CD14-positive monocyte (primary cell): ENCODE results near the gene PCGF3. TPM values are rescaled to one million over a fixed set of nuclear protein-coding genes. Genes with fewer than 3 reads are reported as not detected.
A peak's percentile ranks its signal among the peaks of the same experiment; 100 is the strongest.

ENCODE experiments used
- DNase-seq, 3 donors: peaks; one replicate each; pipeline ENCODE4 v3.0.0-alpha.2; 2011 to 2022
- H2AFZ ChIP-seq: 2 replicates; pipeline ENCODE4 v1.6.0; 2012; ENCODE audit warnings: mild to moderate bottlenecking, low read depth, low read length, inconsistent platforms; ENCODE audit not compliant: insufficient read depth, poor library complexity, severe bottlenecking
- H3K27ac ChIP-seq, 2 donors: 1 replicate in 1 of 2; 2 replicates in 1 of 2; pipeline ENCODE4 v1.5.1; 2012 to 2013; ENCODE audit warnings: low read length in 2 of 2, control low read depth in 1 of 2, inconsistent platforms in 1 of 2, low read depth in 1 of 2, mild to moderate bottlenecking in 1 of 2
- H3K27me3 ChIP-seq, 2 donors: one replicate each; pipeline versions ENCODE4 v1.6.0 to v1.6.1; 2011 to 2013; ENCODE audit warnings: low read length in 2 of 2; ENCODE audit not compliant: control insufficient read depth in 2 of 2, insufficient read depth in 2 of 2
- H3K36me3 ChIP-seq, 2 donors: replicated peaks in 1 of 2; 1 replicate in 1 of 2; 2 replicates in 1 of 2; pipeline versions ENCODE4 v1.5.1 to v1.6.1; 2012 to 2013; ENCODE audit warnings: low read length in 2 of 2, control low read depth in 1 of 2, inconsistent platforms in 1 of 2, mild to moderate bottlenecking in 1 of 2; ENCODE audit not compliant: insufficient read depth in 2 of 2, control insufficient read depth in 1 of 2
- H3K4me1 ChIP-seq, 2 donors: 1 replicate in 1 of 2; 2 replicates in 1 of 2; pipeline versions ENCODE4 v1.5.1 to v1.6.1; 2012 to 2013; ENCODE audit warnings: low read length in 2 of 2, control low read depth in 1 of 2, inconsistent platforms in 1 of 2, mild to moderate bottlenecking in 1 of 2, moderate library complexity in 1 of 2; ENCODE audit not compliant: insufficient read depth in 2 of 2, control insufficient read depth in 1 of 2
- H3K4me2 ChIP-seq: replicated peaks from 2 replicates; pipeline ENCODE3; 2012; ENCODE audit warnings: low read length, moderate library complexity, mild to moderate bottlenecking; ENCODE audit not compliant: poor library complexity, severe bottlenecking; ENCODE audit errors: extremely low read depth
- H3K4me3 ChIP-seq, 3 experiments: fragments of 200-600 bp in 1 of 3; sonication (generic) in 1 of 3; replicated peaks in 1 of 3; 1 replicate in 2 of 3; 2 replicates in 1 of 3; pipeline ENCODE4 v1.5.1; 2011 to 2013; ENCODE audit warnings: low read length in 3 of 3, mild to moderate bottlenecking in 3 of 3, control low read depth in 2 of 3, low read depth in 2 of 3, inconsistent platforms in 1 of 3, moderate library complexity in 1 of 3
- H3K79me2 ChIP-seq: 2 replicates; pipeline ENCODE4 v1.6.0; 2012; ENCODE audit warnings: mild to moderate bottlenecking, control low read depth, inconsistent platforms, low read length, moderate library complexity; ENCODE audit not compliant: insufficient read depth
- H3K9ac ChIP-seq: 2 replicates; pipeline ENCODE4 v1.6.0; 2017; ENCODE audit warnings: low read length, mild to moderate bottlenecking; ENCODE audit not compliant: insufficient read depth, poor library complexity, severe bottlenecking
- H3K9me3 ChIP-seq, 2 donors: replicated peaks in 1 of 2; 1 replicate in 1 of 2; 2 replicates in 1 of 2; pipeline versions ENCODE4 v1.5.1 to v1.6.1; 2012 to 2013; ENCODE audit warnings: low read length in 2 of 2, control low read depth in 1 of 2; ENCODE audit not compliant: control insufficient read depth in 1 of 2, insufficient read depth in 1 of 2
- H4K20me1 ChIP-seq: 2 replicates; pipeline ENCODE4 v1.6.0; 2012; ENCODE audit warnings: mild to moderate bottlenecking, low read length, control low read depth, moderate library complexity; ENCODE audit not compliant: insufficient read depth
- H3K27ac Mint-ChIP-seq, 7 donors: one replicate each; pipeline ENCODE4 v1.8.0; 2020; ENCODE audit warnings: mild to moderate bottlenecking in 7 of 7, mixed read lengths in 7 of 7, moderate library complexity in 6 of 7, inconsistent platforms in 2 of 7
- H3K27me3 Mint-ChIP-seq, 3 donors: one replicate each; pipeline ENCODE4 v1.8.0; 2021 to 2022; ENCODE audit warnings: low read depth in 3 of 3, mild to moderate bottlenecking in 3 of 3, mixed read lengths in 3 of 3, moderate library complexity in 3 of 3, inconsistent platforms in 1 of 3
- H3K36me3 Mint-ChIP-seq, 2 donors: one replicate each; pipeline ENCODE4 v1.8.0; 2020; ENCODE audit warnings: mixed read lengths in 2 of 2, inconsistent platforms in 1 of 2, mild to moderate bottlenecking in 1 of 2
- H3K4me1 Mint-ChIP-seq: one replicate; pipeline ENCODE4 v1.8.0; 2020; ENCODE audit warnings: mild to moderate bottlenecking, mixed read lengths
- H3K4me3 Mint-ChIP-seq, 2 donors: one replicate each; pipeline ENCODE4 v1.8.0; 2020; ENCODE audit warnings: mild to moderate bottlenecking in 2 of 2, mixed read lengths in 2 of 2, moderate library complexity in 1 of 2
- H3K9me3 Mint-ChIP-seq, 7 donors: one replicate each; pipeline ENCODE4 v1.8.0; 2020 to 2022; ENCODE audit warnings: mixed read lengths in 7 of 7, mild to moderate bottlenecking in 6 of 7, moderate library complexity in 6 of 7, inconsistent platforms in 2 of 7
- CTCF ChIP-seq: fragments of 200-600 bp; IDR thresholded peaks from one replicate; pipeline ENCODE4 v1.8.0; 2022; ENCODE audit warnings: antibody characterized with exemption, mild to moderate bottlenecking
- WGBS: methylation state at CpG from one replicate; pipeline ENCODE4 v1.1.5; 2013; ENCODE audit warnings: missing lambda C conversion rate; ENCODE audit not compliant: insufficient coverage; 5-methylcytosine and 5-hydroxymethylcytosine counted together
- intact Hi-C, 2 donors: fragments of 100-400 bp; cut with micrococcal nuclease; formaldehyde crosslinking; loops; one replicate each; pipeline versions ENCODE4 v1.15.0 to v1.15.1; 2023
- polyA plus RNA-seq, 3 donors: library from polyadenylated mRNA; depleted of rRNA in 1 of 3; unstranded in 2 of 3; stranded (reverse) in 1 of 3; fragments of 300-500 nt in 2 of 3; fragments of >200 nt in 1 of 3; fragmentation: Illumina TruSeq in 2 of 3; gene quantifications; 1 replicate in 2 of 3; 2 replicates in 1 of 3; pipeline ENCODE4 v1.2.3, GENCODE V29; 2012 to 2021

PCGF3 gene
- polyA plus RNA-seq, 3 donors, result 7.0 to 163 (median 8.3) TPM

DNA sequence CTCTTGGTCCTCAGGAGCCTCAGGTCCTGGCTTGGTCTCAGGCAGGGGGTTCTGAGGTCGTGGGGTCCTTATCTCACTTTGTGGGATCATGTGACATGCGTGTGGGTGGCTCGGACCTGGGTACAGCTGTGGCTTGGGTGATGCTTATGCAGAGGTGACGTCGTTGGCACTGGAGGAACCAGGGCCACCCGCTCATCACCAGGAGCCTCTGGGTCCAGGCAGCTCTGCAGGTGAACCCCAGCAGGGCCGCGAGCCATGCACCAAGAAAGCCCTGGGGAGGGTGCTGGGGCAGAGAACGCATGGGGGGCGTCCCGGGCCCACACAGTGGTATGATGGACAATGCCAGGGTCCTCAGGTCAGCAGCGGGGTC, 40.3 kb upstream of the PCGF3 start:
- Histone ChIP-seq H2AFZ (no peak overlapping the region), H3K4me3 (no peak overlapping the region), H3K27ac (no peak overlapping the region), H3K9ac (no peak overlapping the region), H3K79me2 (no peaks in the 10 kb centered on the region), H3K9me3 (no peaks in the 10 kb centered on the region), H3K4me2 (no peak overlapping the region), H3K36me3 (no peaks in the 10 kb centered on the region), H3K4me1 (peaks cover 11 to 15% of the 10 kb centered on the region in 2 donors), H3K27me3 (no peaks in the 10 kb centered on the region), H4K20me1 (no peaks in the 10 kb centered on the region)
- no peak overlapping the region for H3K4me3 Mint-ChIP-seq
- no peak for TF ChIP-seq CTCF
- no peak for DNase-seq
- peaks cover 3 to 8% (median 4%) of the 10 kb centered on the region in 3 donors for H3K27me3 Mint-ChIP-seq
- H3K36me3 Mint-ChIP-seq, result peaks cover 0 to under 1% of the 10 kb centered on the region in 2 donors
- H3K27ac Mint-ChIP-seq, result peak overlapping the region in 1 of 7 donors; percentile 17
- intact Hi-C loops, result no loop called here
- 96% methylated on average over 12 of the region's 12 CpGs for WGBS
- peaks cover 10% of the 10 kb centered on the region for H3K4me1 Mint-ChIP-seq
- H3K9me3 Mint-ChIP-seq, result peaks cover 0 to 8% (median 2%) of the 10 kb centered on the region in 7 donors

GRCh38 chr4:665751-666435, 39.7 kb upstream of the PCGF3 start:
- intact Hi-C loops, result no loop called here
- H3K4me3 Mint-ChIP-seq, result no peak overlapping the region
- peak overlapping the region in 1 of 7 donors; percentile 17 for H3K27ac Mint-ChIP-seq
- Histone ChIP-seq H3K9me3 (no peaks in the 10 kb centered on the region), H3K79me2 (no peaks in the 10 kb centered on the region), H3K4me1 (peaks cover 11 to 15% of the 10 kb centered on the region in 2 donors), H2AFZ (no peak overlapping the region), H3K4me2 (no peak overlapping the region), H3K27me3 (no peaks in the 10 kb centered on the region), H3K4me3 (no peak overlapping the region), H3K9ac (no peak overlapping the region), H3K36me3 (peaks cover 0 to 3% of the 10 kb centered on the region in 2 donors), H3K27ac (no peak overlapping the region), H4K20me1 (no peaks in the 10 kb centered on the region)
- DNase-seq, result no peak
- H3K27me3 Mint-ChIP-seq, result peaks cover 3 to 8% (median 3%) of the 10 kb centered on the region in 3 donors
- H3K9me3 Mint-ChIP-seq, result peaks cover 0 to 8% (median 2%) of the 10 kb centered on the region in 7 donors
- no peak for TF ChIP-seq CTCF
- 92% methylated on average over 18 of the region's 22 CpGs for WGBS
- H3K36me3 Mint-ChIP-seq, result peaks cover 5 to 6% of the 10 kb centered on the region in 2 donors
- H3K4me1 Mint-ChIP-seq, result peaks cover 10% of the 10 kb centered on the region
